A673 (cell line): ENCODE data around the gene FMO2.

ENCODE experiments used
- CTCF ChIP-seq: fragments of 300-800, 200-600 bp; sonication (generic); conservative IDR thresholded peaks from 2 replicates; pipeline ENCODE4 v1.5.1; 2017; ENCODE audit warnings: low read depth, mild to moderate bottlenecking, antibody characterized with exemption, low read length, moderate library complexity, mixed read lengths
- EZH2 ChIP-seq: fragments of 200-600 bp; sonication (generic); IDR thresholded peaks from 2 replicates; pipeline ENCODE4 v1.6.1; 2017; ENCODE audit warnings: borderline replicate concordance, low read depth, mild to moderate bottlenecking, mixed read lengths, antibody characterized with exemption, low read length; ENCODE audit not compliant: poor library complexity, severe bottlenecking

GRCh38 chr1:171179318-171180227 lies 5.5 kb upstream of the FMO2 start:
- TF ChIP-seq CTCF: no peak
- TF ChIP-seq EZH2: no peak
